HL-60 (cell line): ENCODE results near the gene CTRB1.

Experiments used
- DNase-seq, 2 experiments: peaks; one replicate each; pipeline ENCODE4 v3.0.0-alpha.2; 2010 to 2020; ENCODE audit warnings: low read depth in 1 of 2, low spot score in 1 of 2
- H3K27ac ChIP-seq: fragments of 250-450 bp; sonication (Bioruptor Pico); replicated peaks from 2 replicates; pipeline ENCODE4 v1.5.1; 2020; ENCODE audit warnings: mild to moderate bottlenecking, moderate library complexity
- H3K27me3 ChIP-seq: fragments of 250-450 bp; sonication (Bioruptor Pico); 2 replicates; pipeline ENCODE4 v1.5.1; 2021; ENCODE audit warnings: mild to moderate bottlenecking, moderate library complexity; ENCODE audit not compliant: insufficient read depth, poor library complexity, severe bottlenecking
- H3K4me3 ChIP-seq: replicated peaks from 2 replicates; pipeline ENCODE4 v1.5.1; 2011; ENCODE audit warnings: mild to moderate bottlenecking, control low read depth, low read length; ENCODE audit not compliant: insufficient read depth
- GABPA ChIP-seq: IDR thresholded peaks from 2 replicates; pipeline ENCODE4 v1.6.1; 2012; ENCODE audit warnings: low read depth
- POLR2AphosphoS5 ChIP-seq: IDR thresholded peaks from 2 replicates; pipeline ENCODE4 v1.6.1; 2012; ENCODE audit warnings: low read depth
- SPI1 ChIP-seq: IDR thresholded peaks from 2 replicates; pipeline ENCODE4 v1.6.1; 2012; ENCODE audit warnings: low read depth, mild to moderate bottlenecking, borderline replicate concordance
- TF ChIP-seq, protein P1 (sequence below): IDR thresholded peaks from 2 replicates; pipeline ENCODE4 v1.6.1; 2012; ENCODE audit warnings: low read depth; ENCODE audit not compliant: insufficient replicate concordance
- TF ChIP-seq, protein P2 (sequence below): IDR thresholded peaks from one replicate; pipeline ENCODE4 v1.5.1; 2011; ENCODE audit warnings: low read length, control low read depth, inconsistent platforms; ENCODE audit not compliant: insufficient read depth

The CTRB1 gene

DNA sequence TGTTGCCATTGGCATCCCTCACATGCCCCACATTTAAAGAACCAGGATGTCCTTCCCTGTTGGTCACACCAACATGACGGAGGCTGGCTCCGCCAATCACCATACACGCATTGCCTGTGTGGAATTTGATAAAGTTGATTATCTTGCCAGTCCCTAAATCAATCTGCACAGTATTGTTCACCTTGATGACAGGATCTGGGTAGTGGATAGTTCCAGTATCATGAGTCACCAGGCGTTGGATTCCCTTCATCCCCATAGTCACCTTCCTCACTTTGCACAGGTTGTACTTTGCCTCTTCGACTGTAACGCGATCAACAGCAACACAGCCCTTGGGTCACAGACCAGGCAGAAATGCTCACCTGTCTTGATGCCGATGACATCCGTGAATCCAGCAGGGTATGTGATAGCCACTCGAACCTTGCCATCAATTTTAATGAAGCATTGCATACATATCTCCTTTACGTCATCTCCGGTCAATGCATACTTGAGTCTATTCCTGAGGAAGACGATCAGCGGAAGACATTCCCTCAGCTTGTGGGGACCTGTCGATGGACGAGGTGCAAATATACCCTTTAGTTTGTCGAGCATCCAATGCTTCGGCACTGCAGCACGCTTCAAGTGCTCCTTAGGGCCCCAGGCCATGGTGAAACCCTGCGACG, 26.1 kb upstream of the CTRB1 start:
- Histone ChIP-seq H3K27ac (no peak overlapping the region), H3K4me3 (no peak overlapping the region), H3K27me3 (peaks cover 5% of the 10 kb centered on the region)
- no peak for TF ChIP-seq SPI1
- no peak for TF ChIP-seq GABPA
- TF ChIP-seq, protein P1, sequence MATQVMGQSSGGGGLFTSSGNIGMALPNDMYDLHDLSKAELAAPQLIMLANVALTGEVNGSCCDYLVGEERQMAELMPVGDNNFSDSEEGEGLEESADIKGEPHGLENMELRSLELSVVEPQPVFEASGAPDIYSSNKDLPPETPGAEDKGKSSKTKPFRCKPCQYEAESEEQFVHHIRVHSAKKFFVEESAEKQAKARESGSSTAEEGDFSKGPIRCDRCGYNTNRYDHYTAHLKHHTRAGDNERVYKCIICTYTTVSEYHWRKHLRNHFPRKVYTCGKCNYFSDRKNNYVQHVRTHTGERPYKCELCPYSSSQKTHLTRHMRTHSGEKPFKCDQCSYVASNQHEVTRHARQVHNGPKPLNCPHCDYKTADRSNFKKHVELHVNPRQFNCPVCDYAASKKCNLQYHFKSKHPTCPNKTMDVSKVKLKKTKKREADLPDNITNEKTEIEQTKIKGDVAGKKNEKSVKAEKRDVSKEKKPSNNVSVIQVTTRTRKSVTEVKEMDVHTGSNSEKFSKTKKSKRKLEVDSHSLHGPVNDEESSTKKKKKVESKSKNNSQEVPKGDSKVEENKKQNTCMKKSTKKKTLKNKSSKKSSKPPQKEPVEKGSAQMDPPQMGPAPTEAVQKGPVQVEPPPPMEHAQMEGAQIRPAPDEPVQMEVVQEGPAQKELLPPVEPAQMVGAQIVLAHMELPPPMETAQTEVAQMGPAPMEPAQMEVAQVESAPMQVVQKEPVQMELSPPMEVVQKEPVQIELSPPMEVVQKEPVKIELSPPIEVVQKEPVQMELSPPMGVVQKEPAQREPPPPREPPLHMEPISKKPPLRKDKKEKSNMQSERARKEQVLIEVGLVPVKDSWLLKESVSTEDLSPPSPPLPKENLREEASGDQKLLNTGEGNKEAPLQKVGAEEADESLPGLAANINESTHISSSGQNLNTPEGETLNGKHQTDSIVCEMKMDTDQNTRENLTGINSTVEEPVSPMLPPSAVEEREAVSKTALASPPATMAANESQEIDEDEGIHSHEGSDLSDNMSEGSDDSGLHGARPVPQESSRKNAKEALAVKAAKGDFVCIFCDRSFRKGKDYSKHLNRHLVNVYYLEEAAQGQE, result no peak
- TF ChIP-seq POLR2AphosphoS5, result no peak
- TF ChIP-seq, protein P2, sequence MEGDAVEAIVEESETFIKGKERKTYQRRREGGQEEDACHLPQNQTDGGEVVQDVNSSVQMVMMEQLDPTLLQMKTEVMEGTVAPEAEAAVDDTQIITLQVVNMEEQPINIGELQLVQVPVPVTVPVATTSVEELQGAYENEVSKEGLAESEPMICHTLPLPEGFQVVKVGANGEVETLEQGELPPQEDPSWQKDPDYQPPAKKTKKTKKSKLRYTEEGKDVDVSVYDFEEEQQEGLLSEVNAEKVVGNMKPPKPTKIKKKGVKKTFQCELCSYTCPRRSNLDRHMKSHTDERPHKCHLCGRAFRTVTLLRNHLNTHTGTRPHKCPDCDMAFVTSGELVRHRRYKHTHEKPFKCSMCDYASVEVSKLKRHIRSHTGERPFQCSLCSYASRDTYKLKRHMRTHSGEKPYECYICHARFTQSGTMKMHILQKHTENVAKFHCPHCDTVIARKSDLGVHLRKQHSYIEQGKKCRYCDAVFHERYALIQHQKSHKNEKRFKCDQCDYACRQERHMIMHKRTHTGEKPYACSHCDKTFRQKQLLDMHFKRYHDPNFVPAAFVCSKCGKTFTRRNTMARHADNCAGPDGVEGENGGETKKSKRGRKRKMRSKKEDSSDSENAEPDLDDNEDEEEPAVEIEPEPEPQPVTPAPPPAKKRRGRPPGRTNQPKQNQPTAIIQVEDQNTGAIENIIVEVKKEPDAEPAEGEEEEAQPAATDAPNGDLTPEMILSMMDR, result no peak
- no peak for DNase-seq

DNA sequence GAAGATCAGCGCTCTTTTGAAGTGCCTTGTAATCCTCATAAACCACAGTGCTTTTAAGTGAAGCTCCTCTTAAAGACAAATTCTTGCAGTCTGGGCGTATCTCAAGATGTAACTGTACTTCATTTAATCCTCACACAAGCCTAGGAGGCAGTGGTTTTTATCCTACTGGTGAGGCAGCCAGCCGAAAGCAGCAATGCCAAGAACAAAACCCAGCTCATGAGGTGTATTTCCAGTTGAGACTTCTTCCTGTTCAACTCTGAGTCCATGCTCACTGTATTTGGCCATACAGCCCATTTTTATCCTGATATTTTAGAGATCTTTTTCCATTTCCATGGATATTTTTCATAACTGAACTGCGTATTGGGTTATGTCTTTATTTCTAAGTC, 25.5 kb upstream of the CTRB1 start:
- no peak for DNase-seq

DNA sequence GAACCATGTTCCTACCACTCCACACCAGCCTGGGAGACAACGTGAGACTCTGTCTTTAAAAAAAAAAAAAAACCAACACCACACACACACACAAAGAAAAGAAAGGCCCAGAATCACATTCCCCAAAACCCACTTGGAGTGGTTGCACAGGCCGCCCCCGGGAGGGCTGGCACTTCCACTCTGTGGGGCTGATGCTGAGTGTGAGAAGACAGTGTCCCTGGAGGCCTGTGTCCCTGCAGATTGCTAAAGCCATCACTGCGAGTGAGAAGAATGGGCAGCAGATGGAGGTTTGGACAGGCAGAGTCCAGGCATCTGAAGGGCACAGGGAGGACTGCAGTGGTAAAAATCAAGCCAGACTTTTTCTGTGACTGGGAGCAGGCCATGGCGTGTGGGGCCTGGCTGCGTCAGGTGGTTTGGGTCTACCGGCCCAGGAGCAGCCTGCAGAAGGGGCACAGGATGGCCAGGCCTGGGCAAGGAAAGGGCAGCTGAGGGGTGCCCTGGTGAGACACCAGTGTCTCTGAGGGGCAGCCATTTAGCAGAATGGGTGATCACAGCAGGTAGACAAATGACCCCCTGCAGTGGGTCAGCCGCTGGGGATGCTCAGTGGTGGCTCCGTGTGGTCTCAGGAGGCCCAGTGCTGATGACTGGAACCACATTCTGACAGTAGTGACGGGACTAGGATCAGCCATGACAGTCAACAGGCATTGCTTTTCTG, 24.9 kb upstream of the CTRB1 start:
- Histone ChIP-seq H3K27me3 (peaks cover 12% of the 10 kb centered on the region), H3K27ac (no peak overlapping the region), H3K4me3 (no peak overlapping the region)
- DNase-seq, result no peak
- TF ChIP-seq, protein P2, result no peak
- TF ChIP-seq SPI1, result no peak
- no peak for TF ChIP-seq POLR2AphosphoS5
- TF ChIP-seq GABPA, result no peak
- TF ChIP-seq, protein P1, result no peak

More for the DNA sequence above, 25.5 kb upstream of the CTRB1 start:
- H3K4me3 ChIP-seq, result no peak overlapping the region
- H3K27ac ChIP-seq, result no peak overlapping the region
- peaks cover 10% of the 10 kb centered on the region for H3K27me3 ChIP-seq
- no peak for TF ChIP-seq SPI1
- TF ChIP-seq, protein P1, result no peak
- TF ChIP-seq, protein P2, result no peak
- TF ChIP-seq GABPA, result no peak
- TF ChIP-seq POLR2AphosphoS5, result no peak
